Ammon's horn (tissue), 1 donor: ENCODE results near the gene PPP1R11.

ENCODE experiments used
- DNase-seq: peaks from one replicate; pipeline ENCODE4 v3.0.0-alpha.2; 2016; ENCODE audit warnings: low spot score

The PPP1R11 gene

DNA sequence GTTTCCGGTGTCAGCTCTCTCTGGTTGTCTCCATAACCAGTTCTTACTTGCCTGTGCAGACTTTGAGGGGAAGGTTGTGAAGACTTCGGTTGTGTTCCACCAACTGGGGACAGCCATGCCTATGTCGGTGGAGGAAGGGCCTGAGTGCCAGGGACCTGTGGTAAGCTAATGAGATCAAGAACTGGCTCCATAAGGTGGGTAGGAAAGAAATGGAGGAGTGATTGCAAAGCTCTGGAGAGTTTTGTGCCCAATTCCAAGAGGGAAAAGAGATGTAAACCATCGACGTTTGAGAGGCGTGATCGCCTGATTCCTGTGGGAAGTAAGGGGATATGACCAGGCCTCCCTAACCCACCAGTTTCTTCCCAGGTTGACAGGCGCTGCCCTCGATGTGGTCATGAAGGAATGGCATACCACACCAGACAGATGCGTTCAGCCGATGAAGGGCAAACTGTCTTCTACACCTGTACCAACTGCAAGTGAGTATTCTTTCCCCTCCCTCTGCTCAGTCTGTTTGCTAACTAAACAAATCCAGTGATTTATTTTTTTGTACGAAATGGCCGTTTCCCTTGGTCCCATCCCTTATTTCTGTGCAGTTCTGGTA, 5.0 kb upstream of the PPP1R11 start:
- no peak for DNase-seq

- DNase-seq = no peak
Observed at GRCh38 chr6:30062471-30063178, 4.4 kb upstream of the PPP1R11 start.

DNA sequence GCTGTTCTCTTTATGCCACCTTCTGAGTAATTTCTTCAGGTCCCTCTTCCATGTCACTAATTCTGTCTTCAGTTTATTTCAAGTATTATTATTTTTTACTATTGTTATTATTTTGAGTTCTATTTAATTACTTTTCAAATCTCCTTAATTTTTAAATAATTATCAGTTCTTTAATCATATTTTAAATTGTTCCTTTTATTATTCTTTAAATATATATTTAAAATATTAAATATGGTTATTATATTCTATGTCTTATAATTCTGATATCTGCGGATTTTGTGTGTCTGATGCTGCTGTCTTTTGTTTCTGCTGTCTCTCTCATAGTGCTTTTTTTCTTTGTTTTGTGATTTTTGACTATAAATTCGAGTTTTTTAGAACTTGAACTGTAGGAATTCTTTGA, 3.7 kb upstream of the PPP1R11 start:
- no peak for DNase-seq

GRCh38 chr6:30066082-30066481, 916 bp upstream of the PPP1R11 start:
- DNase-seq = no peak

DNA sequence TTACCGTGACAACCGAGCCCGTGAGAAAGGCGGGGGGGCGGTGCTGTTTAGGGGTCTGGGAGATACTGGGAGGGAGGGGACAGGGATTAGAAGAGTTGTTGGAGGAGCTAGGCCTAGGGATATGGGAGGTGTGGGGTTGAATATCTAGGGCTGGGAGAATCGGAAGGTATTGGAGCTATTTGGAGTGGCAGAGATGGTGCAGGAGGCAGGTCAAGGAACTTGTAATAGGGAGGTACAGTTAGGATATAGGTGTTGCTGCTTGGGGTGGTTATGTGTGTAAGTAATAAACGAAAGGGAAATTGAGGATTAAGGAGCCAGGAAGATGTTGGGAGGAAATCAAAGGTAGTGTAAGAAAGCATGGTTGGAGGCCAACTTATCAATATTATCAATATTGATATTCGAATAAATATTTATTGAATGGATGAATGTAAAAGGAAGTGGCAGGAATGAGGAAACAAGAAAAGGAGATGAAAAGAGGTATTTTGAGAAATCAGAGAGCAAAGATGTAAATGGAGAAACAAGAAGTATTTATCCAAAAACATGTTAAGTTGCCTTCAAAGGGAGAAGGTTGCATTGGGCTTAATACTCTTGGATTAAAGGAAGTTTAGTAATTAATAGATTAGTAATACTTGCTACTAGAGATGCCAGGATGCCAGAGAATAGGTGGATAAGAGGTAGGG, 602 bp downstream of the PPP1R11 start:
- no peak for DNase-seq

DNA sequence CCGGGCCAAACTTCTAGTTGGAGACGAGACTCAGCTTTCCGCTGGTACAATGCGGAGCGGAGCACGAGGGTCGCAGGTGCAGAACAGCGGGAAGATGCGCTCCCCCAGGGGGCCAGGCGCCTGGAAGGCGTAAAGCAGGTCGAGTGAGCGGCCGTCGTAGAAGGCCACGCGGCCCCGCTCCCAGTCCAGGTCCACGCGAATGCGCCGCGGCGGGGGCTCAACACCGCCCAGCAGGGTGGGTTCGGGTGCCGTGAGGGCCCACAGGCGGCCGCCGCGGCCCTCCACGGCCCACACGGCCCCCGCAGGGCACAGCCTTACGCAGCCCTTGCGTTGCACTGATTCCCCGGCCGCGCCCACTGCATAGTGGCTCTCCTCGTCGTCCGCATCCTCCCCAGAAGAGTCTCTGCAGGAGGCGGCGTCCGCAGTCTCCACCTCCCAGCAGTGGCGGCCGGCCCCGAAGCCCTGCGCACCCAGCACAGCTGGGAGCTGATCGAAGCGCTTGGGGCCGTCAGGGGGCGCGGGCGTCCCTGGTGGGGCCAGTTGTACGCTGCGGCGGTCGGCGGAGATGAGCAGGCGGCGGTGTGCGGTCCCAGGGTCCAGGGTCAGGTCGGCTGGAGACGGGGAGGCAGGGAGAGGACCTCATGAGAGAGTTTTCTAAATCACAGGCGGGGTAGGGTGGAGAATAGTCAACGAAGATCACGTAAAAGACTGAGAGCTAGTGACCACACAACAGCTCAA, 4.3 kb downstream of the PPP1R11 start:
- DNase-seq = no peak

GRCh38 chr6:30071858-30072257, 4.9 kb downstream of the PPP1R11 start:
- no peak for DNase-seq

DNA sequence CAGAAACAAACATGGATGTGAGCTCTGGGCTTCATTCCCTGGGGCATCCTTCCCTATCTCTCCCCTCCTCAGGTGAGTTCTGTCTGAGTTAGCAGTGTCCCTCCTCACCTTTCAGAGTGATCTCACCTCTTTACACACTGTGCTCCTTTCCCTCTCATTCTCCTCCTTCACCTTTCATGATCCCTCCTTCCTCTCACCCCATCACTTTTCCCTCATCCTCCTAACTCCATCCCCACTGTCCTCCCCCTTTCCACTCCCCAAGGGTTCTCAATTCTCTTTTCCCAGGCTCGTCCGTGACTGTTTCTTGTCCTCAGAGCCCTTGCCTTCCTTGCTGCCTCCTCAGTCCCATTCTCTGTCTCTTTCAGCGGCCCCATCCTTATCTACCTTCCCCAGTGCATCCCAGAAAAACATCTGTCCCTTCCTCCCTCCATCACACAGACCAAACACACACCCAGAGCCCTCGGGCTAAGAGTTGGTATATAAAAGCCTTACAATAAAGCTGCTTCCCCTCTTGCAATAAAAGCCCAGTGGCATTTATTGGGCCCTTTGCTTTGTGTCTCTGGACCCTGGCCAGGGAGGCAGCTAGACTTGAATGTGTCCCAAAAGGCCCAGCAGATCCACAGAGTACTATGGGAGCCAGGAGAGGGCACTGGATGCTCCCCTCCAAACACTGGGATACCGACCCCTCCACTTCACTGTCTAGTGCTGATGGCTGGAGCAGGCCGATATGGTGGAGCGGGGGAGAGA, 6.7 kb downstream of the PPP1R11 start:
- DNase-seq = no peak

DNA sequence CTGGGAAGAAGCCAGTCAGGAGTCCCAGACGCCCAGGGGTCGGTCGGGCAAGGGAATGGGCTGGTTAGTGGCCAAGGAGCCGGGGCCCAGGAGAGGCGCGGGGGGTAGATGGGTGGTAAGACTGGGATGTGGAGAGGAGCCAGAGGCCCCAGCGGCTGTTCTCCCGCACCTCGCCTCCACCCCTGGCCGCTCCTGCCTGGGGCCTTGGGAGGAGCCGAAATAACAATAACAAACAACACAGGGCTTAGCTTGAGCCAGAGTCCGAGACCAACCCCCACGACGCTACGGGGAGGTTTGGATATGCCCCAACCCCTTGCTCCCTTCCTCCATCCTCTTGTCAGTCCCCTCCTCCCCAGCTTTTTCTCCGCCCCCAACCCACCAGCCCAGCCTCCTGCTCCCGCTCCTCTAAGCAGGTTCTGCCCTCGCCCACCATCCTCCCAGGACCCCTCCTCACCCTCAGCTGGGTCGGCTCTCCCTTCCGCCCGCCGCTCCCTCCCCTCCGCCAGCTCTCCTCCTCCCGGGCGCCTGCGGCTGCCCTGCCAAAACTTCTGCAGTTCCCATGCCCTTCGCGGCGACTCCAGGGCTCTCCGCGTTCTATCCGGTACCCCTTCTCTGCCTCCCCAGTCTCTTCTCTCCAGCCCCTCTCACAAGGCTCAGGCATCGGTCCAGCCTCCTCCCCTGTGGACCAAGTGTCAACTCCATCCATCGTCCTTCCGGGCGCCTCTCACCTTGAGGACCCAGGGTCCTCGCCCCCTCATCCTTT, 7.5 kb downstream of the PPP1R11 start:
- DNase-seq = no peak

DNA sequence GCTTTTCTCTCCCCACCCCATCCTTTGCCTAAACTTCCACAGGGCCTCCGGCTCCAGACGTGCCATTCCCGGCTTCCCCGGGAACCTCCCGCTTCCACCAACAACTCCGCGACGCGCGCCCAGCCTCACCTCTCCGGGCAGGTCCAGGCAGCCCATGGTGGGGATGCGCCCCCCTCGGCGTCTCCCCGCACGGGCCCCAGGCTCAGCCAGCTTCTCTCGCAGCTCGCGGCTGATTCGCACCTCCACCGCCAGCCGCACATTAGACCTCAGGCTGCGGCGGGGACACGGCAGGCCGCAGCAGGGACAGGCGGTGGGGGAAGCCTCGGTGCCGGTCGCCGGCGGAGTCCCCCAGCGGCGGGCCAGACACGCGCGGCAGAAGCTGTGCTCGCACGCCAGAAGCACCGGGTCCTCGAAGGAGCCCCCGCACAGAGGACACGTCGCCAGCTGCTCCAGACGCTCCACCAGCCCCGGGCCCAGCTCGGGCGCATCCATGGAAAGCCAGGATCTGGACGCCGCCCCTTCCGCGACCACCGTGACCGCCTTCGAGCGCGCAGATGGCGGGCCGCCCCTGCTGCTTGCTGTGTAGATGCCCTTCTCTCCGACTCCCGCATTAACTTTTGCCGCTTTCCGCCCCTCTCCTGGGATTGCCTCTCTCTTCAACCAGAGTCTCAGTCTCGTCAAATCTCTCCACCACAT, 8.2 kb downstream of the PPP1R11 start, which contains the start of gene RNF39:
RNF39 (minus strand) TSS at position 676 of the 696 bp plus-strand sequence; CDS start at position 492, 184 bp downstream.
- no peak for DNase-seq

GRCh38 chr6:30075790-30076732, 9.1 kb downstream of the PPP1R11 start:
- DNase-seq = no peak

GRCh38 chr6:30077218-30077617, 10.2 kb downstream of the PPP1R11 start:
- DNase-seq = no peak

DNA sequence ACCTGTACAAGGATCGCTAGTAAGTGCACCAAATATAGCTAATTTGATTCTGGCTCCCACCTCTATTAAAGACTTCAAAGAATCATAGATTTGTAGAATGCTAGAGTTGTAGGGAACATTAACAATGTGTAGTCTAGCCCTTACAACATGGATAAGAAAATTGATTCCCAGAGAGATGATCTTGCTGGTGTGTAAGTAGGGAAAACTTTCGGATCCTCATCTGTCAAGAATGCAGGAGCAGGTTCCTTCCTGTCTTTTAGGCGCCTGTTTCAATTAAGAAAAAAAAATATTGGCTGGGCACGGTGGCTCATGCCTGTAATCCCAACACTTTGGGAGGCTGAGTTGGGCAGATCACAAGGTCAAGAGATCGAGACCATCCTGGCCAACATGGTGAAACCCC, 20.9 kb downstream of the PPP1R11 start:
- no peak for DNase-seq

GRCh38 chr6:30091577-30092381, 24.8 kb downstream of the PPP1R11 start:
- DNase-seq = no peak

GRCh38 chr6:30092852-30093543, 26.0 kb downstream of the PPP1R11 start:
- DNase-seq = no peak

DNA sequence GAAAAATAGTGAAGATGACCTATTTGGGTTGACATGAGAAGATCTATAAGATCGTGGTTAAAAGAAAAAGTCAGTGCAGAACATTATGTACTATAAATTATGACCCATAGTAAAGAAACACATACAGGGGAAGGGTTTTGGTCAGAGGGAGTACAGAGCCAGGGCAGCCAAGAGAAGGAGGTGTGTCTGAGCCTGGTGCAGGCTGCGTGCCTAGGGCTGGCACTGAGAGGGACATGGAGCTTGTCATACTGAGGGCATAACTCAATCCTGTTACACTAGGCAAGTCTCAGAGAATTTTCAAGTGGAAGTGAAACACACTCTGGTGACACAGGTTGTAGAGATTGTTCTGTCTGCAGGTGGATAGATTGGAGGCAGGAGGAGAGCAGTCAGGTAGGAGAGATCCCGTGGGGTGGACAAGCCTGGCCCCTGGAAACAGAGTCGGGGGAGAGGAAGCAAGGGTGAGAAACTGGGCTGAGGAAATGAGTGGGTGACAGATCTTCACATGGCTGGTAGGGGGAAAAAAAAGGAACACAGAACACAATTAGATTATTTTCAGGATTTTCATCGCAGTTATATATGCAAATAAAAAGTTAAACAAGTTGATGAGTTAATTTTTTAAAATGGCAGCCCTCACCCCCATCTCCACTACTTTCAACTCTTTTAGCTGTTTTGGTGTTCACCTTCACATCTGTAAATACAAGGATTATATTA, 27.1 kb downstream of the PPP1R11 start:
- no peak for DNase-seq

GRCh38 chr6:30096829-30097228, 29.8 kb downstream of the PPP1R11 start:
- DNase-seq = no peak
